HG03066 (cell line): ENCODE data around the gene ST8SIA6.

Source experiments
- ATAC-seq: cut with Tn5 transposase; IDR thresholded peaks from one replicate; pipeline ENCODE4 v1.9.1; 2021; ENCODE audit warnings: low read depth; ENCODE audit not compliant: unreplicated experiment

Gene ST8SIA6

GRCh38 chr10:17278607-17279240 is 175.7 kb downstream of the ST8SIA6 start:
- ATAC-seq: no peak

DNA sequence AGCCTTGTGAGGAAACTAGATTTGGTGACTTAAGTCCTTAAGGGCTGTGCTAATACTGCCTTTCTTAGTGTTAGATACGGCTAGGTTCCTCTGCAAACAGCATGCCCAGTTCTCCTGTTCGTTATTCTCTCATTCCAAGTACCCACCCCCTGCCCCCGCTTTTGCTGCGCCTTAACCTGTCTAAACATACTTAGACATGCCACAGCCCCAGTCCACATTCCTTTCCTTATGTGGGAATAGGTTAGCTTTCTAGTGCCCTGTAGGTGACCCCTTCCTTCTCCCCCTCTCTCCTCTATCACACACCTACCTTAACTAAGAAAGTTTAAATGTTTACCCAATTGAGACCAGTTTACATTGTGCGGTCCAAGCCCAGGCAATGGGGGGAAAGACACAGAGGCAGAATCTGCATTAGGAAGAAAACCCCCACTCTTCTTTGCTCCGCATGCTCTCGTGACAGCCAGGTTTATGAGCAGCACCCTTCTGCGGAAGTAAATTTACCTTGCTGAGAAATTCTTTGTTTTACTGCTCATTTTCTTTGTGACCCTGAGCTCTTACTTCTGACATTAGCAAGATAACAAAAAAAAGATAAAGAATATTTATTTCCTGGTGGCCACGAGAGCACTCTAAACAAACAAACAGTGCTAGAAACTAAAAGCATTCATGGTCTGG is 177.5 kb downstream of the ST8SIA6 start:
- no peak for ATAC-seq

DNA sequence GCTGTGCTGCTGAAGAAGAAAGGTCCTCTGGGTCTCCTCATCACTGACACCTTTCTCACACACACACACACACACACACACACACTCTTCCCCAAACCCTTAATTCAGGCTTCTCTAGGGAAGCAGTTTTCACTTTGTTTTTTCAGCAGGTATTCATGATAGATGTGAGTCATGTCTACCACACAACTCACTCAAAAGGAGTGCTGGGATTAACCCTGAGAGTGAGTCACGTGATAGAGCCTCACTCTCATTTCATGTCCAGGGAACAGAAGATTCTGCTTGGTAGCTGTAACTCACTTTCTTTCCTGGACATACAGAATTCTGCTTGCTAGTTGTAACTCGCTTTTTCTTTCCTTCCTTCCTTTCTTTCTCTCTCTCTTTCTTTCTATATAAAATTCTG is 181.0 kb downstream of the ST8SIA6 start:
- ATAC-seq: no peak

DNA sequence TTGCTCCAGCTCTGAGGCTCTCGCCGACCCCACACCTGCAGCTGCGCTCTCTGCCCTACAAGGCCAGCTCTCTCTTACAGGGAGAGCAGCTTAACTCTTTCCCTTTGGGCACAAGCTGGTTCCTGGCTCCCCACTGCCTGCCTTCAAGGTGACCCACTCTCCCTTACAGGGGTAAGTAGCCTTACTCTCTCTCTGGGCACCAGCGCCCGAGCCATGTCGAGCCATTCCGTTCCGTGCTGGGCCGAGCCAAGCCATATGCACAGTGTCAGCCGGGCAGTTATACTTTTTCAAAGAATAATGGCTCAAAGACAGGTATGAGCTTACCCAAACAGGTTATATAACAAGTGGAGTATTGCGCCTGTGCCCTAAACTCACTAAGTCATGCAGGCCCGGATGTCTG is 181.7 kb downstream of the ST8SIA6 start:
- no peak for ATAC-seq
